Neuronal stem cell (in vitro differentiated cells): ENCODE measurements around the gene ACTL6B.

Source experiments
- DNase-seq: peaks from one replicate; pipeline ENCODE4 v3.0.0-alpha.2; 2013; ENCODE audit warnings: low spot score
- H2AFZ ChIP-seq: one replicate; pipeline ENCODE4 v1.6.1; 2013; ENCODE audit warnings: mild to moderate bottlenecking, low read length, inconsistent platforms
- H2AK5ac ChIP-seq: 2 replicates; pipeline ENCODE4 v1.6.1; 2013; ENCODE audit warnings: low read depth, mild to moderate bottlenecking, inconsistent platforms, low read length, moderate library complexity, mixed read lengths
- H2BK120ac ChIP-seq: 2 replicates; pipeline ENCODE4 v1.6.1; 2013; ENCODE audit warnings: low read depth, mild to moderate bottlenecking, inconsistent platforms, low read length, moderate library complexity, mixed read lengths
- H2BK12ac ChIP-seq: one replicate; pipeline ENCODE4 v1.6.1; 2013; ENCODE audit warnings: low read length, inconsistent platforms
- H2BK15ac ChIP-seq: 2 replicates; pipeline ENCODE4 v1.6.1; 2013; ENCODE audit warnings: mild to moderate bottlenecking, low read length, inconsistent platforms, mixed read lengths
- H2BK5ac ChIP-seq: one replicate; pipeline ENCODE4 v1.6.1; 2013; ENCODE audit warnings: inconsistent platforms, mild to moderate bottlenecking, low read length, moderate library complexity
- H3K14ac ChIP-seq: one replicate; pipeline ENCODE4 v1.6.1; 2013; ENCODE audit warnings: low read length, inconsistent platforms
- H3K18ac ChIP-seq: 2 replicates; pipeline ENCODE4 v1.6.1; 2013; ENCODE audit warnings: low read length, inconsistent platforms
- H3K23ac ChIP-seq: 2 replicates; pipeline ENCODE4 v1.6.1; 2013; ENCODE audit warnings: low read depth, mild to moderate bottlenecking, mixed read lengths, low read length, inconsistent platforms; ENCODE audit not compliant: poor library complexity
- H3K27ac ChIP-seq: replicated peaks from 3 replicates; pipeline ENCODE4 v1.5.1; 2013; ENCODE audit warnings: low read length, inconsistent platforms
- H3K27me3 ChIP-seq, 3 experiments: 2 replicates each; pipeline ENCODE4 v1.6.1; 2013; ENCODE audit warnings: low read length in 3 of 3, mild to moderate bottlenecking in 2 of 3, inconsistent platforms in 1 of 3, low read depth in 1 of 3, mixed read lengths in 1 of 3, moderate library complexity in 1 of 3; ENCODE audit not compliant: control insufficient read depth in 3 of 3, insufficient read depth in 3 of 3
- H3K36me3 ChIP-seq, 2 donors: replicated peaks in 1 of 2; 2 replicates each; pipeline ENCODE4 v1.6.1; 2013; ENCODE audit warnings: low read length in 2 of 2; ENCODE audit not compliant: control insufficient read depth in 2 of 2, insufficient read depth in 2 of 2
- H3K4ac ChIP-seq: 2 replicates; pipeline ENCODE4 v1.6.1; 2013; ENCODE audit warnings: inconsistent platforms, mild to moderate bottlenecking, low read length, moderate library complexity
- H3K4me1 ChIP-seq, 2 donors: 1 replicate in 1 of 2; 2 replicates in 1 of 2; pipeline ENCODE4 v1.6.1; 2013; ENCODE audit warnings: low read length in 2 of 2, low read depth in 1 of 2; ENCODE audit not compliant: control insufficient read depth in 2 of 2, insufficient read depth in 1 of 2
- H3K4me2 ChIP-seq: one replicate; pipeline ENCODE4 v1.6.1; 2013; ENCODE audit warnings: mild to moderate bottlenecking, low read length, inconsistent platforms; ENCODE audit not compliant: insufficient read depth, poor library complexity, severe bottlenecking
- H3K4me3 ChIP-seq, 2 donors: 2 replicates each; pipeline ENCODE4 v1.5.1; 2013; ENCODE audit warnings: low read length in 2 of 2, mild to moderate bottlenecking in 2 of 2, inconsistent platforms in 1 of 2, moderate library complexity in 1 of 2
- H3K79me1 ChIP-seq: one replicate; pipeline ENCODE4 v1.6.1; 2013; ENCODE audit warnings: low read depth, mild to moderate bottlenecking, inconsistent platforms, low read length, moderate library complexity
- H3K9ac ChIP-seq: one replicate; pipeline ENCODE4 v1.6.1; 2013; ENCODE audit warnings: mild to moderate bottlenecking, low read depth, low read length, inconsistent platforms; ENCODE audit not compliant: poor library complexity
- H3K9me3 ChIP-seq, 2 donors: replicated peaks in 1 of 2; 2 replicates each; pipeline versions ENCODE3 to v1.6.1; 2013; ENCODE audit warnings: low read length in 2 of 2, mild to moderate bottlenecking in 2 of 2, inconsistent platforms in 1 of 2, low read depth in 1 of 2, mixed read lengths in 1 of 2, moderate library complexity in 1 of 2; ENCODE audit not compliant: control insufficient read depth in 2 of 2, insufficient read depth in 1 of 2
- H4K8ac ChIP-seq: one replicate; pipeline ENCODE4 v1.6.1; 2013; ENCODE audit warnings: low read depth, mild to moderate bottlenecking, inconsistent platforms, low read length, moderate library complexity
- H4K91ac ChIP-seq: one replicate; pipeline ENCODE4 v1.6.1; 2013; ENCODE audit warnings: low read length, low read depth, mild to moderate bottlenecking, inconsistent platforms; ENCODE audit not compliant: poor library complexity
- WGBS, 2 donors: extraction: QIAGEN DNeasy Blood & Tissue Kit; methylation state at CpG; one replicate each; pipeline ENCODE4 v1.1.7; 2013; ENCODE audit warnings: missing lambda C conversion rate in 2 of 2, mixed read lengths in 1 of 2; ENCODE audit not compliant: insufficient read length in 2 of 2, insufficient replicate concordance in 1 of 2; ENCODE audit errors: extremely low coverage in 2 of 2; 5-methylcytosine and 5-hydroxymethylcytosine counted together

Gene ACTL6B

DNA sequence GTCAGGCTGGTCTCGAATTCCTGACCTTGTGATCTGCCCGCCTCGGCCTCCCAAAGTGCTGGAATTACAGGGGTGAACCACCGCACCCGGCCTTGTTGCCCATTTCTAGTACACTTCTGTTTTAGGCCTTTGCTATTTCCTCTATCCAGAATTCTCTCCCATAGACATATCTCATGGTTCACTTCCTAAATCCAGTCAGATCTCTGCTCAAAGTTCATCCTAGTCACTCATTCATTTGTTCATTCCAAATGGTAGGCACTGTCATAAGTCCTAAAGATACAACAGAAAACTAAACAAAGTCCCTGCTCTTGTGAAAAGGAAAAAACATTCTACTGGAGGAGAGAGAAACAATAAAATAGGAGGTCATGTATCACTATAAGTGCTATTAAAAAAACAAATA, 46.3 kb downstream of the ACTL6B start:
- Histone ChIP-seq H3K36me3 (peaks cover 0 to 9% of the 10 kb centered on the region in 2 donors), H3K79me1 (peaks cover 2% of the 10 kb centered on the region), H3K9me3 (no peaks in the 10 kb centered on the region), H3K4me1 (peaks cover 8 to 14% of the 10 kb centered on the region in 2 donors), H3K27ac (no peak overlapping the region), H3K4me2 (no peak overlapping the region), H3K4me3 (no peak overlapping the region), H2BK15ac (no peak overlapping the region), H2BK12ac (no peak overlapping the region), H3K27me3 (peaks cover 0 to 19% (median 4%) of the 10 kb centered on the region in 3 experiments), H3K18ac (no peak overlapping the region), H2BK5ac (no peak overlapping the region), H3K9ac (no peak overlapping the region), H3K14ac (no peak overlapping the region), H2BK120ac (no peak overlapping the region), H2AK5ac (no peak overlapping the region), H3K4ac (no peak overlapping the region), H4K91ac (no peak overlapping the region), H2AFZ (no peak overlapping the region), H3K23ac (no peak overlapping the region), H4K8ac (no peak overlapping the region)
- DNase-seq: no peak
- WGBS, 2 donors: no CpG with 5 or more reads among the region's 5 CpGs

DNA sequence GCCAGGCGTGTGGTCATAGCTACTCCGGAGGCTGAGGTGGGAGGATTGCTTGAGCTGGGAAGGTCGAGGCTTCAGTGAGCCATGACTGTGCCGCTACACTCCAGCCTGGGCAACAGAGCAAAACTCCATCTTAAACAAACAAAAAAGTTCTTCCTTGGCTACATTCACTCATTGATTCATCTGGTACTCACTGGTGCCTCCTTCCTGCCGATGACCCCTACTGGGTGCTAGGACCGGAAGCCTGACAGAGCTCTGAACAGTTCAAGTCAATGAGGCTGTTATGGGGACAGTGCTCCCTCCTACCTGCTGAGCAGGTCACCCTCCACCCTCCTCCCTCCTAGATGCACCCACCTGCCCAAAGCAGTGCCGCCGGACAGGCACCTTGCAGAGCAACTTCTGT, 49.1 kb downstream of the ACTL6B start:
- Histone ChIP-seq H3K18ac (no peak overlapping the region), H3K4me3 (no peak overlapping the region), H3K4me2 (no peak overlapping the region), H3K27ac (no peak overlapping the region), H2BK15ac (no peak overlapping the region), H2BK12ac (no peak overlapping the region), H2AFZ (no peak overlapping the region), H3K4ac (no peak overlapping the region), H4K91ac (no peak overlapping the region), H3K14ac (no peak overlapping the region), H3K4me1 (peaks cover 20 to 26% of the 10 kb centered on the region in 2 donors), H2BK120ac (no peak overlapping the region), H2BK5ac (no peak overlapping the region), H3K23ac (no peak overlapping the region), H3K36me3 (no peaks in the 10 kb centered on the region), H3K9ac (no peak overlapping the region), H2AK5ac (peak overlapping the region; percentile 30), H3K9me3 (no peaks in the 10 kb centered on the region), H3K27me3 (peaks cover 0 to 26% (median 4%) of the 10 kb centered on the region in 3 experiments), H4K8ac (no peak overlapping the region), H3K79me1 (peaks cover 5% of the 10 kb centered on the region)
- no peak for DNase-seq
- no CpG with 5 or more reads among the region's 8 CpGs for WGBS, 2 donors

DNA sequence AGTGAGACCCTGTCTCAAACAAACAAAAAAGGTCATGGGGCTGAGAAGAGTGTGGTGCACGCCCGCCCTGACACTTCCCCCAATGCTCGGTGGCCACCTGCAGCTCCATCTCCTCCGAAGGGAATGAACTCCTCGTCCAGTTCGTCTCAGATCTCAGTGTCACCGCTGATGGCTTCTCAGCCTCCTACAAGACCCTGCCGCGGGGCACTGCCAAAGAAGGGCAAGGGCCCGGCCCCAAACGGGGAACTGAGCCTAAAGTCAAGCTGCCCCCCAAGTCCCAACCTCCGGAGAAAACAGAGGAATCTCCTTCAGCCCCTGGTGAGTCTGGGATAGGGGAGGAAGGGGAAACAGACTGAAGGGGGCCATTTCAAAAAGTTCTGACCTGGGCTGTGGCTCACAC, 49.9 kb downstream of the ACTL6B start:
- H3K27ac ChIP-seq: no peak overlapping the region
- no peak overlapping the region for H3K23ac ChIP-seq
- no CpG with 5 or more reads among the region's 12 CpGs for WGBS, 2 donors

DNA sequence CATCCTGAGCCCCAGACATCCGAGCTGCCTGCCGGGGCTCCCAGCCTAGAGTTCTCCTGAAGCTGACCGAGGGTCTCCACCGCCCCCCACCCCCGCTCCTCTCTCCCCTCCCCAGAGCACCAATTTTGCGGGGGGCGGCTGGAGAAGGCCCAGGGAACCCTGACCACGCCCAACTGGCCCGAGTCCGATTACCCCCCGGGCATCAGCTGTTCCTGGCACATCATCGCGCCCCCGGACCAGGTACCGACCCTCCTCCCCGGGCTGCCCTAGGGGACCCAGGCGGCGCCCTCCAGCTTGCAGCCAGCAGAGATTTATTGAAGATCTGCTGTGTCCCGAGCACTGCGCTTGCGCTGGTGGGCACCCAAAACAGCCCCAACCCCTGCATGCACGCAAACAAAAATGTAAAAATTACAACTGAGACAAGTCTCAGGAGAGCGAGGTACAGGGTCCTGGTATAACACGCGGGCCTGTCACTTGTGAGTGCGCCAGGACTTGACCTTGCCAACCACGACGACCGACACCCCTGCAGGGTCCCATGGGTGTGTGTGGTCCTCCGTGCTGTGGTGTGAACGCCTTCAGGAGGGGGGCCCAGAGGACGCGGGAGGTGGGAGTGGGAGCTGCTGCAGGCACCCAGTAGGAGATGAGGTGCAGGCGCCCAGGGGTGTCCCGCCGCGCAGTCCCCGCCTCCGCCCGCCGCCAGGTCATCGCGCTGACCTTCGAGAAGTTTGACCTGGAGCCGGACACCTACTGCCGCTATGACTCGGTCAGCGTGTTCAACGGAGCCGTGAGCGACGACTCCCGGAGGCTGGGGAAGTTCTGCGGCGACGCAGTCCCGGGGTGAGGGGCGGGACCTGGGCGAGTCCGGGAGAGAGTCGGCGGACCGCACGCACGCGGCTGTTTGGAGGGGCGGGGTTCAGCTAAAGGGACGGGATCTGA, 51.0 kb downstream of the ACTL6B start:
- H2AFZ ChIP-seq: peak overlapping the region; percentile 79
- no peaks in the 10 kb centered on the region for H3K9me3 ChIP-seq
- H3K4ac ChIP-seq: no peak overlapping the region
- H4K8ac ChIP-seq: no peak overlapping the region
- peak overlapping the region; percentile 38 for H3K14ac ChIP-seq
- H3K4me3 ChIP-seq: peak overlapping the region; percentile 50 to 77
- H3K9ac ChIP-seq: peak overlapping the region; percentile 44
- no peak overlapping the region for H4K91ac ChIP-seq
- H3K79me1 ChIP-seq: peaks cover 7% of the 10 kb centered on the region
- peak overlapping the region; percentile 53 for H2BK5ac ChIP-seq
- WGBS, 2 donors: no CpG with 5 or more reads among the region's 68 CpGs
- no peak overlapping the region for H3K27ac ChIP-seq
- H3K27me3 ChIP-seq: peaks cover 0 to 26% (median 4%) of the 10 kb centered on the region in 3 experiments
- peak overlapping the region; percentile 96 for H3K4me2 ChIP-seq
- no peak overlapping the region for H2BK15ac ChIP-seq
- no peak for DNase-seq
- H3K23ac ChIP-seq: peak overlapping the region; percentile 98
- H3K36me3 ChIP-seq: no peaks in the 10 kb centered on the region
- H3K18ac ChIP-seq: peak overlapping the region; percentile 83
- peak overlapping the region; percentile 95 for H2AK5ac ChIP-seq
- H2BK12ac ChIP-seq: peak overlapping the region; percentile 22
- H2BK120ac ChIP-seq: no peak overlapping the region
- peaks cover 25 to 31% of the 10 kb centered on the region in 2 donors for H3K4me1 ChIP-seq

More for the DNA sequence above, 49.9 kb downstream of the ACTL6B start:
- peaks cover 7% of the 10 kb centered on the region for H3K79me1 ChIP-seq
- H2AFZ ChIP-seq: no peak overlapping the region
- no peak overlapping the region for H2BK12ac ChIP-seq
- no peak overlapping the region for H3K4me3 ChIP-seq
- DNase-seq: no peak
- H3K14ac ChIP-seq: no peak overlapping the region
- H4K91ac ChIP-seq: no peak overlapping the region
- H2BK5ac ChIP-seq: no peak overlapping the region
- no peaks in the 10 kb centered on the region for H3K9me3 ChIP-seq
- no peak overlapping the region for H3K4me2 ChIP-seq
- H3K4ac ChIP-seq: no peak overlapping the region
- no peak overlapping the region for H4K8ac ChIP-seq
- peaks cover 24 to 27% of the 10 kb centered on the region in 2 donors for H3K4me1 ChIP-seq
- H2BK15ac ChIP-seq: no peak overlapping the region
- no peak overlapping the region for H2BK120ac ChIP-seq
- H2AK5ac ChIP-seq: no peak overlapping the region
- H3K27me3 ChIP-seq: peaks cover 0 to 26% (median 4%) of the 10 kb centered on the region in 3 experiments
- H3K18ac ChIP-seq: peak overlapping the region; percentile 83
- no peak overlapping the region for H3K9ac ChIP-seq
- H3K36me3 ChIP-seq: no peaks in the 10 kb centered on the region
